Lung (tissue), 16 donors: ENCODE results near the gene ADRB2. TPM values are rescaled to one million over a fixed set of nuclear protein-coding genes. Genes with fewer than 3 reads are reported as not detected.

ENCODE experiments used
- ATAC-seq: fragments of 200-7000 bp; cut with Tn5 transposase; one replicate; pipeline ENCODE4 v1.9.1; 2020; ENCODE audit warnings: moderate number of reproducible peaks; ENCODE audit not compliant: insufficient read depth, low FRiP score
- DNase-seq, 3 donors: peaks; one replicate each; pipeline ENCODE4 v3.0.0-alpha.2; 2013 to 2017
- H3K27ac ChIP-seq, 2 donors: one replicate each; pipeline ENCODE4 v1.5.1; 2013; ENCODE audit warnings: mild to moderate bottlenecking in 2 of 2, moderate library complexity in 2 of 2, control low read depth in 1 of 2, inconsistent platforms in 1 of 2, low read depth in 1 of 2, low read length in 1 of 2
- H3K27me3 ChIP-seq, 3 donors: one replicate each; pipeline ENCODE4 v1.5.1; 2013; ENCODE audit warnings: low read length in 2 of 3; ENCODE audit not compliant: control insufficient read depth in 3 of 3, insufficient read depth in 3 of 3
- H3K36me3 ChIP-seq, 4 donors: one replicate each; pipeline ENCODE4 v1.5.1; 2013; ENCODE audit warnings: low read length in 4 of 4, mild to moderate bottlenecking in 1 of 4, moderate library complexity in 1 of 4; ENCODE audit not compliant: control insufficient read depth in 4 of 4, insufficient read depth in 4 of 4
- H3K4me1 ChIP-seq, 5 donors: one replicate each; pipeline ENCODE4 v1.5.1; 2013; ENCODE audit warnings: low read length in 5 of 5, mild to moderate bottlenecking in 2 of 5, moderate library complexity in 1 of 5; ENCODE audit not compliant: control insufficient read depth in 5 of 5, insufficient read depth in 5 of 5
- H3K4me3 ChIP-seq: one replicate; pipeline ENCODE4 v1.5.1; 2013; ENCODE audit warnings: mild to moderate bottlenecking, control low read depth, moderate library complexity
- H3K9ac ChIP-seq, 2 donors: one replicate each; pipeline ENCODE4 v1.5.1; 2013; ENCODE audit warnings: low read length in 2 of 2, control low read depth in 1 of 2; ENCODE audit not compliant: insufficient read depth in 1 of 2
- H3K9me3 ChIP-seq, 4 donors: one replicate each; pipeline ENCODE4 v1.5.1; 2013; ENCODE audit warnings: low read length in 3 of 4, mild to moderate bottlenecking in 1 of 4, moderate library complexity in 1 of 4; ENCODE audit not compliant: control insufficient read depth in 4 of 4, insufficient read depth in 3 of 4
- CTCF ChIP-seq: IDR thresholded peaks from 2 replicates; pipeline ENCODE4 v1.5.1; 2012; ENCODE audit warnings: mild to moderate bottlenecking; ENCODE audit errors: control extremely low read depth, extremely low read depth
- WGBS, 2 donors: extraction: QIAGEN DNeasy Blood & Tissue Kit; methylation state at CpG; one replicate each; pipeline ENCODE4 v1.1.7; 2013; 5-methylcytosine and 5-hydroxymethylcytosine counted together
- long read RNA-seq, 5 donors: transcript quantifications; one replicate each; lab custom pipeline, GENCODE V29; 2026
- polyA plus RNA-seq, 2 donors: library from polyadenylated mRNA; stranded (reverse); fragments of 200-250 nt; gene quantifications; one replicate each; pipeline ENCODE4 v1.2.1, GENCODE V29; 2013
- total RNA-seq, 2 donors: library from RNA; depleted of rRNA in 1 of 2; stranded (reverse); fragments of >200 nt in 1 of 2; gene quantifications; one replicate each; pipeline ENCODE4 v1.2.1, GENCODE V29; 2014 to 2021
- donor health status: control.
- donor health status: control.
- donor health status: Bipolar disorder and iron deficiency.
- donor health status: healthy.
- donor health status: DM: yes; HTN: yes; CAD: no.

Gene ADRB2
- total RNA-seq (10 to 100 TPM in 1 of 2 donors, 1 to 10 TPM in 1; 8.0 to 18.4 TPM), polyA plus RNA-seq (10 to 100 TPM in 1 of 2 donors, 1 to 10 TPM in 1; 3.5 to 11.0 TPM)
- long read RNA-seq, donor 1, transcript ADRB2-201 (1 exons, 3,443 nt): major isoform, 5 of 5 reads
- long read RNA-seq, donor 1, partial matches to known transcripts: 0 of 5 reads
- long read RNA-seq, donor 1, other reads (novel, unspliced or antisense): 0 of 5 reads
- long read RNA-seq, donor 2: 0 reads
- long read RNA-seq, donor 3, partial matches to known transcripts: 0 of 2 reads
- long read RNA-seq, donor 3, other reads (novel, unspliced or antisense): 0 of 2 reads
- long read RNA-seq, donor 4, partial matches to known transcripts: 0 of 3 reads
- long read RNA-seq, donor 4, other reads (novel, unspliced or antisense): 0 of 3 reads
- long read RNA-seq, donor 5, partial matches to known transcripts: 0 of 2 reads
- long read RNA-seq, donor 5, other reads (novel, unspliced or antisense): 0 of 2 reads

GRCh38 chr5:148826053-148826738 lies at the start of gene ADRB2:
Gene ADRB2, plus strand, starts transcription at chr5:148826611. Its CDS starts 221 bp downstream, at chr5:148826832.
- DNase-seq (peak; percentile 95 to 97 (median 95)), ATAC-seq (peak; percentile 96)
- H3K9ac ChIP-seq: peak within 1 kb of the TSS; percentile 33 to 95
- peak within 1 kb of the TSS; percentile 92 for H3K27ac ChIP-seq
- H3K4me3 ChIP-seq: peak within 1 kb of the TSS; percentile 69
- no peaks in the 10 kb centered on the region for H3K9me3 ChIP-seq
- H3K36me3 ChIP-seq: no peaks in the 10 kb centered on the region
- no peaks in the 10 kb centered on the region for H3K27me3 ChIP-seq
- no peak for TF ChIP-seq CTCF
- H3K4me1 ChIP-seq: peaks cover 0 to 25% (median 3%) of the 10 kb centered on the region in 5 donors
- WGBS, 2 donors: 0% methylated on average over 36 to 42 of the region's 42 CpGs

DNA sequence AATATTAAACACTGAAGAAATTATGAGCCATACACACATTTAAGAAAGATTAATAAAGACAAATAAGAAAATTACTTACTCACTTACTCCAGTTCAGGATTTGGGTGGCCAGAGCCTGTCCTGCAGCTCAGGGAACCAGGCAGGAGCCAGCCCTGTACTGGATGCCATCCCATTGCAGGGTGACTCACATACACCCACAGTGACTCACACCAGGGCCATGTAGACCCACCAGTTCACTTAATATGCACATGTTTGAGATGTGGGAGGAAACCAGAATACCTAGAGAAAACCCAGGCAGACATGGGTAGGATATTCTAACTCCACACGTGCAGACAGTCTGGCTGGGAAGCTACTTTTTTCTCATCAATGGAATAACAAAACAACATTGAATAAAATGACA lies 49.6 kb upstream of the ADRB2 start:
- TF ChIP-seq CTCF: no peak
- DNase-seq: no peak
- 81 to 90% methylated on average over 1 of the region's 1 CpG for WGBS, 2 donors
- H3K9ac ChIP-seq: no peak overlapping the region
- no peaks in the 10 kb centered on the region for H3K4me1 ChIP-seq
- H3K9me3 ChIP-seq: no peaks in the 10 kb centered on the region
- ATAC-seq: no peak
- no peaks in the 10 kb centered on the region for H3K36me3 ChIP-seq
- no peak overlapping the region for H3K27ac ChIP-seq
- no peak overlapping the region for H3K4me3 ChIP-seq
- H3K27me3 ChIP-seq: no peaks in the 10 kb centered on the region

DNA sequence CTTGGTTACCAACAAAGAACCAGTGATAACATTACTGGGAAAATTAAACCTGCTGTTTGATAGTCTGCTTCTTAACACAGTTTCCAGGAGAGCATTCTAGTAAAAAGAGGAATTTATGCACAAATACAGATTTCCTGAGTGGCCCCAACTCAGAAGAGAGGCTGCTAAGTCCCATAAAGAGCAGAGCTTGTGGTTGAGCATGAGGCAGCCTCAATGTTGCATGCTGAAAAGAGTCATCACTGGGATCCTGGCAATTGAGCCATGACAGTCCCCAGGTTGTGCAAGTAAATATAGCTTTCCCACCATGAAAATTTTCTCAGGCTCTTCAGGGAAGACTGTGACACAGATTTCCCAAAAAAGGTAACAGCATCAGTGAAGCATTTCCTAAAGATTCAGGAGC lies 47.5 kb upstream of the ADRB2 start:
- H3K9me3 ChIP-seq: no peaks in the 10 kb centered on the region
- no peak overlapping the region for H3K9ac ChIP-seq
- no peak overlapping the region for H3K4me3 ChIP-seq
- no peaks in the 10 kb centered on the region for H3K27me3 ChIP-seq
- TF ChIP-seq CTCF: no peak
- DNase-seq (no peak), ATAC-seq (no peak)
- H3K27ac ChIP-seq: no peak overlapping the region
- H3K4me1 ChIP-seq: no peaks in the 10 kb centered on the region
- no peaks in the 10 kb centered on the region for H3K36me3 ChIP-seq
